ENCODE data around the gene RHBDL1. TPM values are rescaled to one million over a fixed set of nuclear protein-coding genes. Genes with fewer than 3 reads are reported as not detected.
A peak's percentile ranks its signal among the peaks of the same experiment; 100 is the strongest.

Gene RHBDL1
- total and polyA plus RNA-seq, 2 donors (not counting 1 experiment from before 2014, with no cell fraction given), result 0.76 to 7.1 TPM

GRCh38 chr16:684071-684794 is 8.8 kb downstream of the RHBDL1 start, which contains the start of gene JMJD8:
Gene JMJD8, minus strand, starts transcription at chr16:684334. Its CDS starts 15 bp downstream, at chr16:684319.
- no peak for TF ChIP-seq CTCF (conservative IDR thresholded peaks at IDR 0.05 in 1 of 2, IDR thresholded peaks at IDR 0.05 in 1 of 2; ENCODE audit: low read depth in 1 of 2, low read length in 2 of 2)
- TF ChIP-seq EZH2 (IDR thresholded peaks at IDR 0.05; ENCODE audit: low read length, missing control alignments), result no peak
- H3K9me3 ChIP-seq (ENCODE audit: control insufficient read depth, insufficient read depth, low read depth, low read length), result no peaks in the 10 kb centered on the region
- H3K27me3 ChIP-seq (ENCODE audit: control insufficient read depth, insufficient read depth, low read length), result no peaks in the 10 kb centered on the region
- H4K20me1 ChIP-seq (ENCODE audit: control insufficient read depth, extremely low read depth, insufficient read depth, low read length), result no peaks in the 10 kb centered on the region
- peak; percentile 94 for DNase-seq (ENCODE audit: low read depth in 2 of 2)
- peaks cover 38% of the 10 kb centered on the region for H3K36me3 ChIP-seq (ENCODE audit: control insufficient read depth, insufficient read depth, low read length)
- H3K9ac ChIP-seq (ENCODE audit: insufficient read depth, low read length), result peak within 1 kb of the TSS; percentile 40
- peaks cover 35% of the 10 kb centered on the region for H3K79me2 ChIP-seq (ENCODE audit: control insufficient read depth, insufficient read depth, low read length)
- H3K27ac ChIP-seq (ENCODE audit: insufficient read depth, low read length), result peak within 1 kb of the TSS; percentile 69
- H3K4me2 ChIP-seq (ENCODE audit: extremely low read depth, insufficient read depth, low read length), result peak within 1 kb of the TSS; percentile 62
- H3K4me1 ChIP-seq (ENCODE audit: control insufficient read depth, extremely low read depth, insufficient read depth, low read length), result peaks cover 18% of the 10 kb centered on the region
- peak within 1 kb of the TSS; percentile 42 to 63 (median 52) for H3K4me3 ChIP-seq (replicated peaks in 1 of 4; ENCODE audit: control extremely low read depth in 1 of 4, insufficient read depth in 1 of 4, low read depth in 3 of 4, low read length in 4 of 4)
- peak within 1 kb of the TSS; percentile 29 for H2AFZ ChIP-seq (ENCODE audit: low read length)

- peaks cover 38% of the 10 kb centered on the region for H3K36me3 ChIP-seq (ENCODE audit: control insufficient read depth, insufficient read depth, low read length)
Observed at GRCh38 chr16:684961-685696, 9.7 kb downstream of the RHBDL1 start.

More at GRCh38 chr16:684961-685696, 9.7 kb downstream of the RHBDL1 start:
- H3K4me1 ChIP-seq (ENCODE audit: control insufficient read depth, extremely low read depth, insufficient read depth, low read length), result peaks cover 21% of the 10 kb centered on the region
- H3K9me3 ChIP-seq (ENCODE audit: control insufficient read depth, insufficient read depth, low read depth, low read length), result no peaks in the 10 kb centered on the region
- TF ChIP-seq EZH2 (IDR thresholded peaks at IDR 0.05; ENCODE audit: low read length, missing control alignments) (no peak), CTCF (conservative IDR thresholded peaks at IDR 0.05 in 1 of 2, IDR thresholded peaks at IDR 0.05 in 1 of 2; ENCODE audit: low read depth in 1 of 2, low read length in 2 of 2) (no peak)
- no peaks in the 10 kb centered on the region for H4K20me1 ChIP-seq (ENCODE audit: control insufficient read depth, extremely low read depth, insufficient read depth, low read length)
- H3K4me2 ChIP-seq (ENCODE audit: extremely low read depth, insufficient read depth, low read length), result no peak overlapping the region
- H3K27ac ChIP-seq (ENCODE audit: insufficient read depth, low read length), result no peak overlapping the region
- peaks cover 38% of the 10 kb centered on the region for H3K79me2 ChIP-seq (ENCODE audit: control insufficient read depth, insufficient read depth, low read length)
- H3K4me3 ChIP-seq (replicated peaks in 1 of 4; ENCODE audit: control extremely low read depth in 1 of 4, insufficient read depth in 1 of 4, low read depth in 3 of 4, low read length in 4 of 4), result no peak overlapping the region
- no peak for DNase-seq (ENCODE audit: low read depth in 2 of 2)
- no peaks in the 10 kb centered on the region for H3K27me3 ChIP-seq (ENCODE audit: control insufficient read depth, insufficient read depth, low read length)
- no peak overlapping the region for H3K9ac ChIP-seq (ENCODE audit: insufficient read depth, low read length)
- H2AFZ ChIP-seq (ENCODE audit: low read length), result no peak overlapping the region

Data from fibroblast of lung (primary cell).